ENCODE measurements around the gene PLXND1.

PLXND1 gene

GRCh38 chr3:129536804-129537203 lies 69.7 kb downstream of the PLXND1 start:
- in situ Hi-C loops (cut with HindIII; ENCODE audit: low sequenced_read_pairs), result no loop called here
- no peak for TF ChIP-seq CTCF (IDR thresholded peaks at IDR 0.05; ENCODE audit: low read depth, low read length)
- no peak overlapping the region for H3K4me3 ChIP-seq (ENCODE audit: low read depth, low read length)
- no peak for DNase-seq (ENCODE audit: low read depth, low spot score)

DNA sequence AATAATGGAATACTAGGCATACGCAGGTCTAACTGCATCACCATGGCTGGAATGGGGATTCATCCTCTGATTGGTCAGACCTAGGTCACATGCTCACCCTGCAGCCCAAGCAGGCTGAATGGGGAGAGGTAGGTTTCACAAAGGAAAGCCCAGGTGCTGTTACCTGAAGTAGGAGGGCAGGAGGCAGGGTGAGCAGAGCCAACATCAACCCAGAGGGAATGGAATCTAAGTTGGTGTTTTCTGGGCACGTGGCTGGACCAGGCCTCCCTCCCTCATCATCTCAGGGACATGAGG lies 70.2 kb downstream of the PLXND1 start:
- no peak overlapping the region for H3K4me3 ChIP-seq (ENCODE audit: low read depth, low read length)
- in situ Hi-C loops (cut with HindIII; ENCODE audit: low sequenced_read_pairs), result no loop called here
- TF ChIP-seq CTCF (IDR thresholded peaks at IDR 0.05; ENCODE audit: low read depth, low read length), result no peak
- no peak for DNase-seq (ENCODE audit: low read depth, low spot score)

DNA sequence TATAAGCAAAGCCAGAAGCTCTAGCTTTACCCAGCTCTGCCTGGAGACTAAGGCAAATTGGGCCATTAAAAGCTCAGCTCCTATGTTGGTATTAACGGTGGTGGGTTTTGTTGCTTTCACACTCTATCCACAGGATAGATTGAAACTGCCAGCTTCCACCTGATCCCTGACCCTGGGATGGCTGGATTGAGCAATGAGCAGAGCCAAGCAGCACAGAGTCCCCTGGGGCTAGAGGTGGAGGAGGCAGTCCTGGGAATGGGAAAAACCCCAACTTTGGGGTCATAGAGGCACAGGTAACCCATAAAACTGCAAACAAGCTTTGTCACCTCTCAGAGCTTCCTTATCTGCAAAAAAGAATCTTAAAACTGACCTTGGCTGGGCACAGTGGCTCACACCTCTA lies 71.4 kb downstream of the PLXND1 start:
- TF ChIP-seq CTCF (IDR thresholded peaks at IDR 0.05; ENCODE audit: low read depth, low read length), result no peak
- no peak for DNase-seq (ENCODE audit: low read depth, low spot score)
- no peak overlapping the region for H3K4me3 ChIP-seq (ENCODE audit: low read depth, low read length)
- in situ Hi-C loops (cut with HindIII; ENCODE audit: low sequenced_read_pairs), result no loop called here

DNA sequence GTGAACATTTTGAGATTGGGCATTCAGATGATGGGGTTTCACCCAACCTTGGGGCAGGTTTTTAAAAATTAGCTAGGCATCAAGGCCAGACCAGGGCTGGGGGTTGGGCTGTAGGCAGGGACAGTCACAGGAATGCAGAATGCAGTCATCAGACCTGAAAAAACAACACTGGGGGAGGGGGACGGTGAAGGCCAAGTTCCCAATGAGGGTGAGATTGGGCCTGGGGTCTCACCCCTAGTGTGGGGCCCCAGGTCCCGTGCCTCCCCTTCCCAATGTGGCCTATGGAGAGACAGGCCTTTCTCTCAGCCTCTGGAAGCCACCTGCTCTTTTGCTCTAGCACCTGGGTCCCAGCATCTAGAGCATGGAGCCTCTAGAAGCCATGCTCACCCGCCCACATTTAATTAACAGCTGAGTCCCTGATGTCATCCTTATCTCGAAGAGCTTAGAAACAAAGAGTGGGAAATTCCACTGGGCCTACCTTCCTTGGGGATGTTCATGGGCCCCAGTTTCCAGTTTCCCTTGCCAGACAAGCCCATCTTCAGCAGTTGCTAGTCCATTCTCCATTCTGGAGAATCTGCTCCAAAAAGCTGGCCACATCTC lies 71.9 kb downstream of the PLXND1 start:
- no peak overlapping the region for H3K4me3 ChIP-seq (ENCODE audit: low read depth, low read length)
- no peak for TF ChIP-seq CTCF (IDR thresholded peaks at IDR 0.05; ENCODE audit: low read depth, low read length)
- in situ Hi-C loops (cut with HindIII; ENCODE audit: low sequenced_read_pairs), result no loop called here
- DNase-seq (ENCODE audit: low read depth, low spot score), result no peak

- in situ Hi-C loops (cut with HindIII; ENCODE audit: low sequenced_read_pairs), result no loop called here
- TF ChIP-seq CTCF (IDR thresholded peaks at IDR 0.05; ENCODE audit: low read depth, low read length), result no peak
- no peak overlapping the region for H3K4me3 ChIP-seq (ENCODE audit: low read depth, low read length)
- DNase-seq (ENCODE audit: low read depth, low spot score), result no peak
These were observed 73.1 kb downstream of the PLXND1 start for GRCh38 chr3:129533406-129533805.

DNA sequence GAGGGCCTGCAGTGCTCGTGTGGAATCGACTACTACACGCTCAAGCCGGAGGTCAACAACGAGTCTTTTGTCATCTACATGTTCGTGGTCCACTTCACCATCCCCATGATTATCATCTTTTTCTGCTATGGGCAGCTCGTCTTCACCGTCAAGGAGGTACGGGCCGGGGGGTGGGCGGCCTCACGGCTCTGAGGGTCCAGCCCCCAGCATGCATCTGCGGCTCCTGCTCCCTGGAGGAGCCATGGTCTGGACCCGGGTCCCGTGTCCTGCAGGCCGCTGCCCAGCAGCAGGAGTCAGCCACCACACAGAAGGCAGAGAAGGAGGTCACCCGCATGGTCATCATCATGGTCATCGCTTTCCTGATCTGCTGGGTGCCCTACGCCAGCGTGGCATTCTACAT lies 74.2 kb downstream of the PLXND1 start:
- no peak overlapping the region for H3K4me3 ChIP-seq (ENCODE audit: low read depth, low read length)
- in situ Hi-C loops (cut with HindIII; ENCODE audit: low sequenced_read_pairs), result no loop called here
- TF ChIP-seq CTCF (IDR thresholded peaks at IDR 0.05; ENCODE audit: low read depth, low read length), result no peak
- DNase-seq (ENCODE audit: low read depth, low spot score), result no peak

DNA sequence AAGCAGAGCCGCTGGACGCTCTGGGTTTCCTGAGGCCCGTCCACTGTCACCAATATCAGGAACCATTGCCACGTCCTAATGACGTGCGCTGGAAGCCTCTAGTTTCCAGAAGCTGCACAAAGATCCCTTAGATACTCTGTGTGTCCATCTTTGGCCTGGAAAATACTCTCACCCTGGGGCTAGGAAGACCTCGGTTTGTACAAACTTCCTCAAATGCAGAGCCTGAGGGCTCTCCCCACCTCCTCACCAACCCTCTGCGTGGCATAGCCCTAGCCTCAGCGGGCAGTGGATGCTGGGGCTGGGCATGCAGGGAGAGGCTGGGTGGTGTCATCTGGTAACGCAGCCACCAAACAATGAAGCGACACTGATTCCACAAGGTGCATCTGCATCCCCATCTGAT lies 74.8 kb downstream of the PLXND1 start:
- TF ChIP-seq CTCF (IDR thresholded peaks at IDR 0.05; ENCODE audit: low read depth, low read length), result no peak
- in situ Hi-C loops (cut with HindIII; ENCODE audit: low sequenced_read_pairs), result no loop called here
- no peak for DNase-seq (ENCODE audit: low read depth, low spot score)
- H3K4me3 ChIP-seq (ENCODE audit: low read depth, low read length), result no peak overlapping the region

Measured in astrocyte of the spinal cord (primary cell).